HepG2 (cell line): ENCODE measurements around the gene CARS2. TPM values are rescaled to one million over a fixed set of nuclear protein-coding genes. Genes with fewer than 3 reads are reported as not detected.

Experiments
- CBFB ChIP-seq: sonication (generic); formaldehyde crosslinking; IDR thresholded peaks from 2 replicates; pipeline ENCODE4 v1.4.0; 2020; ENCODE audit warnings: missing genetic modification reagents
- DMAP1 ChIP-seq: IDR thresholded peaks from 2 replicates; pipeline ENCODE4 v1.6.1; 2016
- FOXK1 ChIP-seq: sonication (generic); formaldehyde crosslinking; IDR thresholded peaks from 2 replicates; pipeline ENCODE4 v1.4.0; 2020; ENCODE audit warnings: low read depth, missing genetic modification reagents, borderline replicate concordance
- MED13 ChIP-seq: sonication (generic); formaldehyde crosslinking; IDR thresholded peaks from 2 replicates; pipeline ENCODE4 v1.5.0; 2020; ENCODE audit warnings: missing genetic modification reagents
- ZMYM3 ChIP-seq: sonication (generic); formaldehyde crosslinking; IDR thresholded peaks from 2 replicates; pipeline ENCODE4 v1.5.1; 2020; ENCODE audit warnings: mild to moderate bottlenecking, missing genetic modification reagents
- ZNF772 ChIP-seq: sonication (generic); formaldehyde crosslinking; IDR thresholded peaks from 2 replicates; pipeline ENCODE4 v1.5.0; 2020; ENCODE audit warnings: mild to moderate bottlenecking, missing genetic modification reagents
- polyA plus RNA-seq, 8 experiments: library from polyadenylated mRNA; depleted of rRNA in 3 of 8; stranded (reverse) in 7 of 8; unstranded in 1 of 8; fragments of >200 nt; fragmentation: Illumina TruSeq in 4 of 8; extraction: Trizol in 4 of 8; gene quantifications; 2 replicates each; pipeline versions ENCODE4 v1.2.1 to v1.2.3, GENCODE V29; 2011 to 2016; ENCODE audit warnings: low read depth in 4 of 8, missing spikeins in 1 of 8, mixed read lengths in 1 of 8; ENCODE audit not compliant: insufficient read depth in 1 of 8
- total RNA-seq, 5 experiments: library from RNA; depleted of rRNA; stranded (reverse); fragments of >200 nt; fragmentation: Illumina TruSeq; extraction: Trizol; gene quantifications; 2 replicates each; pipeline ENCODE4 v1.2.3, GENCODE V29; 2016; ENCODE audit warnings: low read depth in 1 of 5
- TF ChIP-seq, protein P1 (sequence below), 2 experiments: fragments of 450-650 bp in 1 of 2; sonication (generic) in 1 of 2; formaldehyde crosslinking in 1 of 2; IDR thresholded peaks; 2 replicates each; pipeline versions ENCODE4 v1.6.1 to v1.8.0; 2016 to 2022; ENCODE audit warnings: antibody characterized with exemption in 1 of 2, mild to moderate bottlenecking in 1 of 2, missing genetic modification reagents in 1 of 2
- TF ChIP-seq, protein P2 (sequence below), 2 experiments: sonication (generic) in 1 of 2; formaldehyde crosslinking in 1 of 2; IDR thresholded peaks; 2 replicates each; pipeline versions ENCODE4 v1.4.0 to v1.6.1; 2018 to 2020; ENCODE audit warnings: missing genetic modification reagents in 2 of 2, borderline replicate concordance in 1 of 2, low read depth in 1 of 2, mild to moderate bottlenecking in 1 of 2, missing biosample characterization in 1 of 2
- TF ChIP-seq, protein P3 (sequence below): sonication (generic); formaldehyde crosslinking; IDR thresholded peaks from 2 replicates; pipeline ENCODE4 v1.8.1; 2023; ENCODE audit warnings: mild to moderate bottlenecking, inconsistent platforms, moderate library complexity, missing genetic modification reagents, borderline replicate concordance
- TF ChIP-seq, protein P4 (sequence below): sonication (generic); formaldehyde crosslinking; IDR thresholded peaks from 2 replicates; pipeline ENCODE4 v1.5.1; 2020; ENCODE audit warnings: missing genetic modification reagents, mild to moderate bottlenecking, borderline replicate concordance
- TF ChIP-seq, protein P5 (sequence below): sonication (generic); formaldehyde crosslinking; IDR thresholded peaks from 2 replicates; pipeline ENCODE4 v1.4.0; 2020; ENCODE audit warnings: missing genetic modification reagents

The CARS2 gene
- total and polyA plus RNA-seq, 2 of the 13 experiments (the other 11 are each of a cell fraction or from before 2014, with no cell fraction given): 41.1 to 59.3 TPM

DNA sequence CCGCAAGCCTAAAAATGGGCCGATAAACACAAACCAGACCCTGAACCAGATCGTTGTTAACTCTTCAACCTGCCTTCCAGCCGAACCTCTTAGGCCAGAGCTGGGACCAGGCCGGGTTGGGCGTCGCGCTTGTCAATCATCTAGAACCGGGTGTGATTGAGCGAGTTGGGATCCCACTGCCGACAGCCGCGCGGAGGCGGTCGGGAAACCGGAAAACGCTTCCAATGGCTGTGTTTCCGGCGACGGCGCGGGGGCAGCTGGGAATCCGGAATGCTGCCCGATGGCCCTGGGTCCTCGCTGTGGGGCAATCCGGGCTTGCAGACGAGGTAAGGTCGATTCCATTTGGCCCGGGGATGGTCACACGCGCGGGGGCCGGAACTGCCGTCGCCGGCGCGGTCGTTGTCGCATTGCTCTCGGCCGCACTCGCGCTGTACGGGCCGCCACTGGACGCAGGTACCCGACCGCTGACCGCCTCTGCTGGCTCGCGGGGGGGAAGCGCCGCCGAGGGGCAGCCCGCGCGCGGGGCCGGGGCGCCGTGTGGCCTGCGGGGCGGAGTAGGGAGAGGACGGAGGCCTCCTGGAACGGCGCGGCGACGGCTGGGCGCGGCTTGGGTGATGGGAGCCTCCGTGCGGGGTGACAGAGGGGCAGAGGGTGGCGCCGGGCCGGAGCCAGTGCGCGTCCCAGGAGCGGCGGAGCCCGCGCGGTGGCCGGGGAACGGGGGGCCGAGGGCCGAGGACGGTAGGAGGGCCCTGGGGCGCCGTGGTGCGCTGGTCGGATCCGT is 90.4 kb downstream of the CARS2 start, which contains the start of gene NAXD (continued):
- TF ChIP-seq, protein P1, sequence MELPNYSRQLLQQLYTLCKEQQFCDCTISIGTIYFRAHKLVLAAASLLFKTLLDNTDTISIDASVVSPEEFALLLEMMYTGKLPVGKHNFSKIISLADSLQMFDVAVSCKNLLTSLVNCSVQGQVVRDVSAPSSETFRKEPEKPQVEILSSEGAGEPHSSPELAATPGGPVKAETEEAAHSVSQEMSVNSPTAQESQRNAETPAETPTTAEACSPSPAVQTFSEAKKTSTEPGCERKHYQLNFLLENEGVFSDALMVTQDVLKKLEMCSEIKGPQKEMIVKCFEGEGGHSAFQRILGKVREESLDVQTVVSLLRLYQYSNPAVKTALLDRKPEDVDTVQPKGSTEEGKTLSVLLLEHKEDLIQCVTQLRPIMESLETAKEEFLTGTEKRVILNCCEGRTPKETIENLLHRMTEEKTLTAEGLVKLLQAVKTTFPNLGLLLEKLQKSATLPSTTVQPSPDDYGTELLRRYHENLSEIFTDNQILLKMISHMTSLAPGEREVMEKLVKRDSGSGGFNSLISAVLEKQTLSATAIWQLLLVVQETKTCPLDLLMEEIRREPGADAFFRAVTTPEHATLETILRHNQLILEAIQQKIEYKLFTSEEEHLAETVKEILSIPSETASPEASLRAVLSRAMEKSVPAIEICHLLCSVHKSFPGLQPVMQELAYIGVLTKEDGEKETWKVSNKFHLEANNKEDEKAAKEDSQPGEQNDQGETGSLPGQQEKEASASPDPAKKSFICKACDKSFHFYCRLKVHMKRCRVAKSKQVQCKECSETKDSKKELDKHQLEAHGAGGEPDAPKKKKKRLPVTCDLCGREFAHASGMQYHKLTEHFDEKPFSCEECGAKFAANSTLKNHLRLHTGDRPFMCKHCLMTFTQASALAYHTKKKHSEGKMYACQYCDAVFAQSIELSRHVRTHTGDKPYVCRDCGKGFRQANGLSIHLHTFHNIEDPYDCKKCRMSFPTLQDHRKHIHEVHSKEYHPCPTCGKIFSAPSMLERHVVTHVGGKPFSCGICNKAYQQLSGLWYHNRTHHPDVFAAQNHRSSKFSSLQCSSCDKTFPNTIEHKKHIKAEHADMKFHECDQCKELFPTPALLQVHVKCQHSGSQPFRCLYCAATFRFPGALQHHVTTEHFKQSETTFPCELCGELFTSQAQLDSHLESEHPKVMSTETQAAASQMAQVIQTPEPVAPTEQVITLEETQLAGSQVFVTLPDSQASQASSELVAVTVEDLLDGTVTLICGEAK (IDR thresholded peaks at IDR 0.05): peak; percentile 48; the same call in 1 of the 2 replicates
- TF ChIP-seq, protein P1 (CRISPR knock-in tag; IDR thresholded peaks at IDR 0.05): peak; percentile 75
- TF ChIP-seq ZMYM3: no peak
- TF ChIP-seq CBFB (CRISPR knock-in tag): 0 out of 2 replicates have a peak, but pooled peaks have one; percentile 17
- TF ChIP-seq ZNF772 (CRISPR knock-in tag): no peak; the same call in none of the 2 replicates
- TF ChIP-seq, protein P2, sequence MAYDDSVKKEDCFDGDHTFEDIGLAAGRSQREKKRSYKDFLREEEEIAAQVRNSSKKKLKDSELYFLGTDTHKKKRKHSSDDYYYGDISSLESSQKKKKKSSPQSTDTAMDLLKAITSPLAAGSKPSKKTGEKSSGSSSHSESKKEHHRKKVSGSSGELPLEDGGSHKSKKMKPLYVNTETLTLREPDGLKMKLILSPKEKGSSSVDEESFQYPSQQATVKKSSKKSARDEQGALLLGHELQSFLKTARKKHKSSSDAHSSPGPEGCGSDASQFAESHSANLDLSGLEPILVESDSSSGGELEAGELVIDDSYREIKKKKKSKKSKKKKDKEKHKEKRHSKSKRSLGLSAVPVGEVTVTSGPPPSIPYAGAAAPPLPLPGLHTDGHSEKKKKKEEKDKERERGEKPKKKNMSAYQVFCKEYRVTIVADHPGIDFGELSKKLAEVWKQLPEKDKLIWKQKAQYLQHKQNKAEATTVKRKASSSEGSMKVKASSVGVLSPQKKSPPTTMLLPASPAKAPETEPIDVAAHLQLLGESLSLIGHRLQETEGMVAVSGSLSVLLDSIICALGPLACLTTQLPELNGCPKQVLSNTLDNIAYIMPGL (CRISPR knock-in tag; IDR thresholded peaks at IDR 0.05; ENCODE audit: borderline replicate concordance in 1 of 2, low read depth in 1 of 2): peak; percentile 61 to 71
- TF ChIP-seq, protein P3, sequence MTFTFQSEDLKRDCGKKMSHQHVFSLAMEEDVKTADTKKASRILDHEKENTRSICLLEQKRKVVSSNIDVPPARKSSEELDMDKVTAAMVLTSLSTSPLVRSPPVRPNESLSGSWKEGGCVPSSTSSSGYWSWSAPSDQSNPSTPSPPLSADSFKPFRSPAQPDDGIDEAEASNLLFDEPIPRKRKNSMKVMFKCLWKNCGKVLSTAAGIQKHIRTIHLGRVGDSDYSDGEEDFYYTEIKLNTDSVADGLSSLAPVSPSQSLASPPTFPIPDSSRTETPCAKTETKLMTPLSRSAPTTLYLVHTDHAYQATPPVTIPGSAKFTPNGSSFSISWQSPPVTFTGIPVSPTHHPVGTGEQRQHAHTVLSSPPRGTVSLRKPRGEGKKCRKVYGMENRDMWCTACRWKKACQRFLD: no peak
- TF ChIP-seq, protein P4, sequence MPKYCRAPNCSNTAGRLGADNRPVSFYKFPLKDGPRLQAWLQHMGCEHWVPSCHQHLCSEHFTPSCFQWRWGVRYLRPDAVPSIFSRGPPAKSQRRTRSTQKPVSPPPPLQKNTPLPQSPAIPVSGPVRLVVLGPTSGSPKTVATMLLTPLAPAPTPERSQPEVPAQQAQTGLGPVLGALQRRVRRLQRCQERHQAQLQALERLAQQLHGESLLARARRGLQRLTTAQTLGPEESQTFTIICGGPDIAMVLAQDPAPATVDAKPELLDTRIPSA (CRISPR knock-in tag): 0 out of 2 replicates have a peak, but pooled peaks have one; percentile 14
- TF ChIP-seq, protein P5, sequence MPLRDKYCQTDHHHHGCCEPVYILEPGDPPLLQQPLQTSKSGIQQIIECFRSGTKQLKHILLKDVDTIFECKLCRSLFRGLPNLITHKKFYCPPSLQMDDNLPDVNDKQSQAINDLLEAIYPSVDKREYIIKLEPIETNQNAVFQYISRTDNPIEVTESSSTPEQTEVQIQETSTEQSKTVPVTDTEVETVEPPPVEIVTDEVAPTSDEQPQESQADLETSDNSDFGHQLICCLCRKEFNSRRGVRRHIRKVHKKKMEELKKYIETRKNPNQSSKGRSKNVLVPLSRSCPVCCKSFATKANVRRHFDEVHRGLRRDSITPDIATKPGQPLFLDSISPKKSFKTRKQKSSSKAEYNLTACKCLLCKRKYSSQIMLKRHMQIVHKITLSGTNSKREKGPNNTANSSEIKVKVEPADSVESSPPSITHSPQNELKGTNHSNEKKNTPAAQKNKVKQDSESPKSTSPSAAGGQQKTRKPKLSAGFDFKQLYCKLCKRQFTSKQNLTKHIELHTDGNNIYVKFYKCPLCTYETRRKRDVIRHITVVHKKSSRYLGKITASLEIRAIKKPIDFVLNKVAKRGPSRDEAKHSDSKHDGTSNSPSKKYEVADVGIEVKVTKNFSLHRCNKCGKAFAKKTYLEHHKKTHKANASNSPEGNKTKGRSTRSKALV (CRISPR knock-in tag): no peak
- peak; percentile 70; the same call in 1 of the 2 replicates for TF ChIP-seq DMAP1
- no peak for TF ChIP-seq MED13 (CRISPR knock-in tag)
- TF ChIP-seq FOXK1 (CRISPR knock-in tag): peak; percentile 56; the same call in 1 of the 2 replicates
